Lung (tissue), 16 donors: ENCODE data around the gene ARHGEF25. TPM values are rescaled to one million over a fixed set of nuclear protein-coding genes. Genes with fewer than 3 reads are reported as not detected.

Experiments used
- ATAC-seq: fragments of 200-7000 bp; cut with Tn5 transposase; one replicate; pipeline ENCODE4 v1.9.1; 2020; ENCODE audit warnings: moderate number of reproducible peaks; ENCODE audit not compliant: insufficient read depth, low FRiP score
- DNase-seq, 3 donors: peaks; one replicate each; pipeline ENCODE4 v3.0.0-alpha.2; 2013 to 2017
- H3K27ac ChIP-seq, 2 donors: one replicate each; pipeline ENCODE4 v1.5.1; 2013; ENCODE audit warnings: mild to moderate bottlenecking in 2 of 2, moderate library complexity in 2 of 2, control low read depth in 1 of 2, inconsistent platforms in 1 of 2, low read depth in 1 of 2, low read length in 1 of 2
- H3K27me3 ChIP-seq, 3 donors: one replicate each; pipeline ENCODE4 v1.5.1; 2013; ENCODE audit warnings: low read length in 2 of 3; ENCODE audit not compliant: control insufficient read depth in 3 of 3, insufficient read depth in 3 of 3
- H3K36me3 ChIP-seq, 4 donors: one replicate each; pipeline ENCODE4 v1.5.1; 2013; ENCODE audit warnings: low read length in 4 of 4, mild to moderate bottlenecking in 1 of 4, moderate library complexity in 1 of 4; ENCODE audit not compliant: control insufficient read depth in 4 of 4, insufficient read depth in 4 of 4
- H3K4me1 ChIP-seq, 5 donors: one replicate each; pipeline ENCODE4 v1.5.1; 2013; ENCODE audit warnings: low read length in 5 of 5, mild to moderate bottlenecking in 2 of 5, moderate library complexity in 1 of 5; ENCODE audit not compliant: control insufficient read depth in 5 of 5, insufficient read depth in 5 of 5
- H3K4me3 ChIP-seq: one replicate; pipeline ENCODE4 v1.5.1; 2013; ENCODE audit warnings: mild to moderate bottlenecking, control low read depth, moderate library complexity
- H3K9ac ChIP-seq, 2 donors: one replicate each; pipeline ENCODE4 v1.5.1; 2013; ENCODE audit warnings: low read length in 2 of 2, control low read depth in 1 of 2; ENCODE audit not compliant: insufficient read depth in 1 of 2
- H3K9me3 ChIP-seq, 4 donors: one replicate each; pipeline ENCODE4 v1.5.1; 2013; ENCODE audit warnings: low read length in 3 of 4, mild to moderate bottlenecking in 1 of 4, moderate library complexity in 1 of 4; ENCODE audit not compliant: control insufficient read depth in 4 of 4, insufficient read depth in 3 of 4
- CTCF ChIP-seq: IDR thresholded peaks from 2 replicates; pipeline ENCODE4 v1.5.1; 2012; ENCODE audit warnings: mild to moderate bottlenecking; ENCODE audit errors: control extremely low read depth, extremely low read depth
- WGBS, 2 donors: extraction: QIAGEN DNeasy Blood & Tissue Kit; methylation state at CpG; one replicate each; pipeline ENCODE4 v1.1.7; 2013; 5-methylcytosine and 5-hydroxymethylcytosine counted together
- long read RNA-seq, 5 donors: transcript quantifications; one replicate each; lab custom pipeline, GENCODE V29; 2026
- polyA plus RNA-seq, 2 donors: library from polyadenylated mRNA; stranded (reverse); fragments of 200-250 nt; gene quantifications; one replicate each; pipeline ENCODE4 v1.2.1, GENCODE V29; 2013
- total RNA-seq, 2 donors: library from RNA; depleted of rRNA in 1 of 2; stranded (reverse); fragments of >200 nt in 1 of 2; gene quantifications; one replicate each; pipeline ENCODE4 v1.2.1, GENCODE V29; 2014 to 2021
- donor health status: control.
- donor health status: control.
- donor health status: Bipolar disorder and iron deficiency.
- donor health status: healthy.
- donor health status: DM: yes; HTN: yes; CAD: no.

Gene ARHGEF25
- 10 to 100 TPM; 12.3 to 23.0 TPM for total RNA-seq
- 10 to 100 TPM in 1 of 2 donors, 1 to 10 TPM in 1; 7.8 to 10.4 TPM for polyA plus RNA-seq
- long read RNA-seq, donor 1, partial matches to known transcripts = 11 of 15 reads
- long read RNA-seq, donor 1, other reads (novel, unspliced or antisense) = 0 of 15 reads
- long read RNA-seq, donor 2, partial matches to known transcripts = 14 of 14 reads
- long read RNA-seq, donor 2, other reads (novel, unspliced or antisense) = 0 of 14 reads
- long read RNA-seq, donor 3 = 0 reads
- long read RNA-seq, donor 4 = 0 reads
- long read RNA-seq, donor 5, partial matches to known transcripts = 10 of 11 reads
- long read RNA-seq, donor 5, other reads (novel, unspliced or antisense) = 0 of 11 reads

- Histone ChIP-seq H3K4me3 (peak within 1 kb of the TSS; percentile 40), H3K27me3 (peaks cover 0 to 4% (median 0%) of the 10 kb centered on the region in 3 donors), H3K9me3 (no peaks in the 10 kb centered on the region), H3K4me1 (peaks cover 0 to 21% (median 5%) of the 10 kb centered on the region in 5 donors), H3K36me3 (peaks cover 0 to 16% (median 4%) of the 10 kb centered on the region in 4 donors), H3K9ac (peak within 1 kb of the TSS in 1 of 2 donors; percentile 32), H3K27ac (peak within 1 kb of the TSS; percentile 67 to 73)
- no peak for TF ChIP-seq CTCF
- 2% methylated on average over 16 to 55 of the region's 55 CpGs for WGBS, 2 donors
- peak; percentile 37 for ATAC-seq
- peak; percentile 82 to 89 (median 83) for DNase-seq
Measured at GRCh38 chr12:57611108-57611826, at the start of gene ARHGEF25. Gene ARHGEF25, plus strand, starts transcription at chr12:57611435. Its CDS starts 460 bp downstream, at chr12:57611895.

DNA sequence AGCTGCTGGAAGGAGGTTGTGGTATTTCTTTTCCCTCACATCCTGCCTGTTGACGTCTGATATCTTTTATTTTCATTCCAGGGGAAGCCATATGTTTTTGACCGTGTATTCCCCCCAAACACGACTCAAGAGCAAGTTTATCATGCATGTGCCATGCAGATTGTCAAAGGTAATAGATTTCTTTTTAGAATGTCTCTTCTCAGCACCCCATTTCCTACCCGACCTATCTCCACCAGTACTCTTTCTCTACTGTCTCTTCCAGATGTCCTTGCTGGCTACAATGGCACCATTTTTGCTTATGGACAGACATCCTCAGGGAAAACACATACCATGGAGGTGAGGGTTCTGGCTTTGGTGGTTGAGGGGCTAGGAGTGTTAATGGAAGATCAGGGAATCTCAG, 47.9 kb upstream of the ARHGEF25 start:
- Histone ChIP-seq H3K4me1 (no peaks in the 10 kb centered on the region), H3K9me3 (no peaks in the 10 kb centered on the region), H3K9ac (no peak overlapping the region), H3K36me3 (no peaks in the 10 kb centered on the region), H3K27me3 (no peaks in the 10 kb centered on the region), H3K4me3 (no peak overlapping the region), H3K27ac (no peak overlapping the region)
- no peak for TF ChIP-seq CTCF
- WGBS, 2 donors = 30 to 45% methylated on average over 4 of the region's 4 CpGs
- DNase-seq (no peak), ATAC-seq (no peak)

- H3K36me3 ChIP-seq = no peaks in the 10 kb centered on the region
- ATAC-seq = no peak
- H3K27me3 ChIP-seq = no peaks in the 10 kb centered on the region
- no peak overlapping the region for H3K9ac ChIP-seq
- TF ChIP-seq CTCF = no peak
- H3K4me3 ChIP-seq = no peak overlapping the region
- H3K27ac ChIP-seq = no peak overlapping the region
- WGBS, 2 donors = 85 to 93% methylated on average over 7 of the region's 7 CpGs
- no peaks in the 10 kb centered on the region for H3K9me3 ChIP-seq
- no peaks in the 10 kb centered on the region for H3K4me1 ChIP-seq
- no peak for DNase-seq
Measured at GRCh38 chr12:57564178-57564740, 47.0 kb upstream of the ARHGEF25 start.
